NCI-H510A (cell line): ENCODE results near the gene LAMTOR2.

ENCODE experiments used
- DNase-seq: peaks from one replicate; lab custom pipeline; 2025; lab: John Stamatoyannopoulos, UW

The LAMTOR2 gene

GRCh38 chr1:156099282-156099681 lies 44.7 kb downstream of the LAMTOR2 start:
- DNase-seq: no peak

GRCh38 chr1:156100205-156100995 lies 45.8 kb downstream of the LAMTOR2 start:
- DNase-seq: no peak

GRCh38 chr1:156101880-156102279 lies 47.3 kb downstream of the LAMTOR2 start:
- no peak for DNase-seq

GRCh38 chr1:156102633-156103511 lies 48.3 kb downstream of the LAMTOR2 start:
- DNase-seq: no peak

GRCh38 chr1:156103521-156103947 lies 49.0 kb downstream of the LAMTOR2 start:
- DNase-seq: no peak

GRCh38 chr1:156104065-156104810 lies 49.7 kb downstream of the LAMTOR2 start:
- DNase-seq: peak; percentile 92

GRCh38 chr1:156104861-156105832 lies 50.6 kb downstream of the LAMTOR2 start:
- no peak for DNase-seq

GRCh38 chr1:156106624-156107488 lies 52.3 kb downstream of the LAMTOR2 start:
- no peak for DNase-seq

- no peak for DNase-seq
These were observed 53.5 kb downstream of the LAMTOR2 start for GRCh38 chr1:156108057-156108456.
